ENCODE results near the gene CSF1. TPM values are rescaled to one million over a fixed set of nuclear protein-coding genes. Genes with fewer than 3 reads are reported as not detected.

Gene CSF1
- total and polyA plus RNA-seq, 2 of the 13 experiments (the other 11 are each of a cell fraction or from before 2014, with no cell fraction given): 4.6 to 13.3 TPM

DNA sequence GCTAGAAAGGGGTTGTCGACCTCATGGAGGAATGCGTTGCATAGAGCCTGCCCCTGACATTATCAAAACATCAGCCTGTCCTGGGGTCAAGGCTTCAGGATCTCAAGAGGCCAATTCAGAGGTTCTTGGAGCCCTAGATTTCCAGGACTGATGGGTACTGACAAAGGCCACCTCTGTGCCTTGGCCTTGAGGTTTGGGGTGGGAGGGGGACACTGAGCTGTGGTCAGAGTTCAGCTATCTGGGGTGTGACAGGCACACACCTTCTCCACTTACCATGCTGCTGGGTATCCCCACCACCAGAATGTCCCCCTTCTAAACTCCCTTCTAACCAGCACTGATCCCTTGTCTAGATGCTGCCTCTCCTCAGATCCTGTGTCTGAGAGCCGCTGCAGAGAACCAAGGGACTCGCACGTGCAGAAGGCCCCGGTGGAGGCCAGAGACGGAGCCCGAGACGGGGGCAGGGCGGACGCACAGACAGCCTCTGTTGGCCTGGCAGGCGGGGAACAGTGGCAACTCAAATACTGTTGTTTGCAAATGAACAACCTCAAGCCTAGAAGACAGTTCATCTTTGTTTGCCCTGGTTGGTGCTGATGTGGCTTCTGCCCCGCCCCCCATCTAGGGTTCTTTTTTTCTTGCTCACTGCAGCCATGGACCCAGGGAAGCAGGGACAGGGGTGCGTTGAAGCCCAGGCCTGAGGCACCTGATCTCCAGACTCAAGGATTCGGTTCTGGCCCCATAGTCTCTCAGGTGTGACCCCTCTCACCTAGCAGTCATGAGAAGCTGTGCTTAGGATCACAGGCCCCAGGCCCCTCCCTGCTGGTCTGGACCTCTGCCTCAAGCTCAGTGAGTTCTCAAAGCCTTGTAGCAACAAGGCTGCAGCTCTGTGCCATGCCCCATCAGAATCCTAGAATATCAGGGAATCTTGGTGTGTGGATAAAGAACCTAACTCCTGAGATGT is 28.1 kb upstream of the CSF1 start (continued):
- TF ChIP-seq JARID2 (CRISPR knock-in tag; IDR thresholded peaks at IDR 0.05; ENCODE audit: insufficient replicate concordance): no peak
- TF ChIP-seq, protein P1, sequence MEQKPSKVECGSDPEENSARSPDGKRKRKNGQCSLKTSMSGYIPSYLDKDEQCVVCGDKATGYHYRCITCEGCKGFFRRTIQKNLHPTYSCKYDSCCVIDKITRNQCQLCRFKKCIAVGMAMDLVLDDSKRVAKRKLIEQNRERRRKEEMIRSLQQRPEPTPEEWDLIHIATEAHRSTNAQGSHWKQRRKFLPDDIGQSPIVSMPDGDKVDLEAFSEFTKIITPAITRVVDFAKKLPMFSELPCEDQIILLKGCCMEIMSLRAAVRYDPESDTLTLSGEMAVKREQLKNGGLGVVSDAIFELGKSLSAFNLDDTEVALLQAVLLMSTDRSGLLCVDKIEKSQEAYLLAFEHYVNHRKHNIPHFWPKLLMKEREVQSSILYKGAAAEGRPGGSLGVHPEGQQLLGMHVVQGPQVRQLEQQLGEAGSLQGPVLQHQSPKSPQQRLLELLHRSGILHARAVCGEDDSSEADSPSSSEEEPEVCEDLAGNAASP (CRISPR knock-in tag; IDR thresholded peaks at IDR 0.05; ENCODE audit: borderline replicate concordance): peak; percentile 44; the same call in 1 of the 2 replicates
- TF ChIP-seq SOX5 (CRISPR knock-in tag; IDR thresholded peaks at IDR 0.05; ENCODE audit: borderline replicate concordance): peak; percentile 80; the same call in 1 of the 2 replicates
- TF ChIP-seq ATF7 (IDR thresholded peaks at IDR 0.05): no peak
- TF ChIP-seq ATF7 (CRISPR knock-in tag; IDR thresholded peaks at IDR 0.05): no peak
- TF ChIP-seq ZFAT (CRISPR knock-in tag; conservative IDR thresholded peaks at IDR 0.05): no peak
- no peak for TF ChIP-seq ZNF496 (CRISPR knock-in tag; IDR thresholded peaks at IDR 0.05; ENCODE audit: insufficient replicate concordance)
- TF ChIP-seq ZSCAN12 (CRISPR knock-in tag; IDR thresholded peaks at IDR 0.05): no peak
- no peak for TF ChIP-seq SMC3 (IDR thresholded peaks at IDR 0.05; ENCODE audit: low read length)
- no peak for TF ChIP-seq ZNF614 (CRISPR knock-in tag; IDR thresholded peaks at IDR 0.05; ENCODE audit: borderline replicate concordance)
- TF ChIP-seq KLF9 (CRISPR knock-in tag; IDR thresholded peaks at IDR 0.05; ENCODE audit: low read depth): no peak
- TF ChIP-seq, protein P2, sequence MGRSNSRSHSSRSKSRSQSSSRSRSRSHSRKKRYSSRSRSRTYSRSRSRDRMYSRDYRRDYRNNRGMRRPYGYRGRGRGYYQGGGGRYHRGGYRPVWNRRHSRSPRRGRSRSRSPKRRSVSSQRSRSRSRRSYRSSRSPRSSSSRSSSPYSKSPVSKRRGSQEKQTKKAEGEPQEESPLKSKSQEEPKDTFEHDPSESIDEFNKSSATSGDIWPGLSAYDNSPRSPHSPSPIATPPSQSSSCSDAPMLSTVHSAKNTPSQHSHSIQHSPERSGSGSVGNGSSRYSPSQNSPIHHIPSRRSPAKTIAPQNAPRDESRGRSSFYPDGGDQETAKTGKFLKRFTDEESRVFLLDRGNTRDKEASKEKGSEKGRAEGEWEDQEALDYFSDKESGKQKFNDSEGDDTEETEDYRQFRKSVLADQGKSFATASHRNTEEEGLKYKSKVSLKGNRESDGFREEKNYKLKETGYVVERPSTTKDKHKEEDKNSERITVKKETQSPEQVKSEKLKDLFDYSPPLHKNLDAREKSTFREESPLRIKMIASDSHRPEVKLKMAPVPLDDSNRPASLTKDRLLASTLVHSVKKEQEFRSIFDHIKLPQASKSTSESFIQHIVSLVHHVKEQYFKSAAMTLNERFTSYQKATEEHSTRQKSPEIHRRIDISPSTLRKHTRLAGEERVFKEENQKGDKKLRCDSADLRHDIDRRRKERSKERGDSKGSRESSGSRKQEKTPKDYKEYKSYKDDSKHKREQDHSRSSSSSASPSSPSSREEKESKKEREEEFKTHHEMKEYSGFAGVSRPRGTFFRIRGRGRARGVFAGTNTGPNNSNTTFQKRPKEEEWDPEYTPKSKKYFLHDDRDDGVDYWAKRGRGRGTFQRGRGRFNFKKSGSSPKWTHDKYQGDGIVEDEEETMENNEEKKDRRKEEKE (IDR thresholded peaks at IDR 0.05): no peak
- TF ChIP-seq TBP (CRISPR knock-in tag; IDR thresholded peaks at IDR 0.05): peak; percentile 58; the same call in 1 of the 2 replicates
- TF ChIP-seq ZNF775 (CRISPR knock-in tag; IDR thresholded peaks at IDR 0.05; ENCODE audit: borderline replicate concordance): no peak
- TF ChIP-seq ZNF10 (CRISPR knock-in tag; IDR thresholded peaks at IDR 0.05; ENCODE audit: borderline replicate concordance, low read depth): no peak
- no peak for TF ChIP-seq ZNF552 (CRISPR knock-in tag; IDR thresholded peaks at IDR 0.05; ENCODE audit: borderline replicate concordance)
- TF ChIP-seq, protein P3, sequence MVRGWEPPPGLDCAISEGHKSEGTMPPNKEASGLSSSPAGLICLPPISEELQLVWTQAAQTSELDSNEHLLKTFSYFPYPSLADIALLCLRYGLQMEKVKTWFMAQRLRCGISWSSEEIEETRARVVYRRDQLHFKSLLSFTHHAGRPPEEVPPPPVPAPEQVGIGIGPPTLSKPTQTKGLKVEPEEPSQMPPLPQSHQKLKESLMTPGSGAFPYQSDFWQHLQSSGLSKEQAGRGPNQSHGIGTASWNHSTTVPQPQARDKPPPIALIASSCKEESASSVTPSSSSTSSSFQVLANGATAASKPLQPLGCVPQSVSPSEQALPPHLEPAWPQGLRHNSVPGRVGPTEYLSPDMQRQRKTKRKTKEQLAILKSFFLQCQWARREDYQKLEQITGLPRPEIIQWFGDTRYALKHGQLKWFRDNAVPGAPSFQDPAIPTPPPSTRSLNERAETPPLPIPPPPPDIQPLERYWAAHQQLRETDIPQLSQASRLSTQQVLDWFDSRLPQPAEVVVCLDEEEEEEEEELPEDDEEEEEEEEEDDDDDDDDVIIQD (CRISPR knock-in tag; IDR thresholded peaks at IDR 0.05; ENCODE audit: low read depth): no peak
- peak; percentile 42 for TF ChIP-seq XRCC5 (optimal IDR thresholded peaks at IDR 0.05; ENCODE audit: low read length)
- TF ChIP-seq, protein P4, sequence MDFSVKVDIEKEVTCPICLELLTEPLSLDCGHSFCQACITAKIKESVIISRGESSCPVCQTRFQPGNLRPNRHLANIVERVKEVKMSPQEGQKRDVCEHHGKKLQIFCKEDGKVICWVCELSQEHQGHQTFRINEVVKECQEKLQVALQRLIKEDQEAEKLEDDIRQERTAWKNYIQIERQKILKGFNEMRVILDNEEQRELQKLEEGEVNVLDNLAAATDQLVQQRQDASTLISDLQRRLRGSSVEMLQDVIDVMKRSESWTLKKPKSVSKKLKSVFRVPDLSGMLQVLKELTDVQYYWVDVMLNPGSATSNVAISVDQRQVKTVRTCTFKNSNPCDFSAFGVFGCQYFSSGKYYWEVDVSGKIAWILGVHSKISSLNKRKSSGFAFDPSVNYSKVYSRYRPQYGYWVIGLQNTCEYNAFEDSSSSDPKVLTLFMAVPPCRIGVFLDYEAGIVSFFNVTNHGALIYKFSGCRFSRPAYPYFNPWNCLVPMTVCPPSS (IDR thresholded peaks at IDR 0.05): no peak
- no peak for TF ChIP-seq ZNF75D (CRISPR knock-in tag; IDR thresholded peaks at IDR 0.05; ENCODE audit: borderline replicate concordance)
- TF ChIP-seq ZNF343 (CRISPR knock-in tag; IDR thresholded peaks at IDR 0.05): 0 out of 2 replicates have a peak, but pooled peaks have one; percentile 55
- TF ChIP-seq ZNF879 (CRISPR knock-in tag; IDR thresholded peaks at IDR 0.05): no peak

Data from HepG2 (cell line).